HG03432 (cell line): ENCODE results near the gene QPCT.
"Not testable (repeated sequence)": the region's sequence is repeated elsewhere in the genome, so short reads cannot be mapped to it uniquely, and the experiment has no call there.

Source experiments
- ATAC-seq: cut with Tn5 transposase; IDR thresholded peaks from one replicate; pipeline ENCODE4 v1.9.1; 2021; ENCODE audit warnings: mild to moderate bottlenecking, moderate library complexity; ENCODE audit not compliant: unreplicated experiment

Gene QPCT

GRCh38 chr2:37357530-37357929, 13.1 kb downstream of the QPCT start:
- ATAC-seq = no peak

DNA sequence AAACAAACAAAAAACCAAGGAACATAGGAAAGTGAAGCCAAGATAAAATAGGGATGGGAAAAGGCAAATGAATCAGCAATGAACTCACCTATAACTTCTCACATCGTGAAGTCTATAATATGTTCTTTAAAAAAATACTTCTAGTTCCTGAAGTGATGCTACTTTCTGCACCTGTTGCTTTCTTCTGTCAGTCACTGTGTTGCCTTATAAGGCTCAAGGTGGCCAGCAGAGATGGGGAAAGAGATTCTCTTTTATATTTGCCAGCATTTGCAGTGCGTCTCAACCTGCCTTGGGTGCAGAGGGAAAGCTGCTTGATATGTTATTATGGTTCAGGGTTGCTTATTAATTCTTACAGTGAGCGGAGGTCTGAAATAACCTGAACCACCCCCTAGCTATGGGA, 14.0 kb downstream of the QPCT start:
- no peak for ATAC-seq

GRCh38 chr2:37361216-37361815, 16.9 kb downstream of the QPCT start:
- no peak for ATAC-seq

- no peak for ATAC-seq
Measured at GRCh38 chr2:37361994-37362698, 17.7 kb downstream of the QPCT start.

DNA sequence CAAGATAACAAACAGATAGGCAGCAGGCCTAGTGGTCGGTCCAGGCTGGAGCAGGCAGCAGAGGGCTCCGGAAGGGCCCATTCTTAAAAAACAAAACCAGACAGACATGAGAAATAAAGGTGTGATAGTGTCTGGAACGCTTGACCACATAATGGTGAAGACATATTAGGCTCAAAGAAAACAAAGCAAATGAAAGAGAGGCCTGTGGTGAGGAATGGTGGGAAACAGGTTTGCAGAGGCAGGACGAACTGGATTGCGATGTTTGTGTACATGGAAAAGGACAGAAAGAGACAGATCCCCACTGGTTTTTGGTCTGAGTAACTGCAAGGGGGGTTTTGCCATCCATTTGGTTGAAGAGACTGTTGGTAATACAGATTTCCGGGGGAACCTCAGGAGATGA, 19.9 kb downstream of the QPCT start:
- ATAC-seq = no peak

DNA sequence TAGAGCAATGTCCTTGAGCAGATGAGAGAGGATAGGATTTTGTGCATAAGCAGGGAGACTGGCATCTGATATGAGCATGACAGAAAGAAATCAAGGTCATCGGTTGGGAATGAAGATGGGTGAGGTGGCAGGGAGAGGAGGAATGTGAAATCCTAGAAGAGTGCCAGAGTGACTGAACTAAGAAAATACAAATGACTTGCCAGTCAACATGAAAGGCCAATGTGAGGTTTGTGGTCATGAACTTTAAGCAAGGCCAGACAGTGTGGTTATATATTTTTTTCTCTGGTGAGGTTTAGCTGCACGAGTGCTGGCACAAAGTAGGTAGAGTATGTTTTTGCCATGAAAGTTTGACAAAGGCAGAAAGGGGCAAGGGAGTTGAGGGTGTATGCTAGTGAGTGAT, 21.2 kb downstream of the QPCT start:
- peak; percentile 76 for ATAC-seq

GRCh38 chr2:37366773-37367172, 22.3 kb downstream of the QPCT start:
- ATAC-seq = no peak

DNA sequence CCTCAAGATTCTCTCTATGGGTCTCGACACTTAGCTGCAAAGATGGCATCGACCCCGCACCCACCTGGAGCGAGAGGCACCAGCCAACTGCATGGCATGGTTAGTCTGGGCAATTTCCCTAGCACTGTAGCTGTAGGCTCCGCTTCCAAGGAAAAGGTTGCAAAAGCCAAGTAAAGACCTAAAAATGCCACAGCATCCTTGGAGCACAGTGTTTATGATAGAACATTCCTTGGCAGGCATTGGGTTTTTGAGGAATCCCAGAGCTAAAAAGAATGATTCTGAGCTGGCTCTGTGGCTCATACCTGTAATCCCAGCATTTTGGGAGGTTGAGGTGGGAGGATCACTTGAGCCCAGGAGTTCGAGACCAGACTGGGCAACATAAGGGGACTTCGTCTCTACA, 22.9 kb downstream of the QPCT start:
- no peak for ATAC-seq

DNA sequence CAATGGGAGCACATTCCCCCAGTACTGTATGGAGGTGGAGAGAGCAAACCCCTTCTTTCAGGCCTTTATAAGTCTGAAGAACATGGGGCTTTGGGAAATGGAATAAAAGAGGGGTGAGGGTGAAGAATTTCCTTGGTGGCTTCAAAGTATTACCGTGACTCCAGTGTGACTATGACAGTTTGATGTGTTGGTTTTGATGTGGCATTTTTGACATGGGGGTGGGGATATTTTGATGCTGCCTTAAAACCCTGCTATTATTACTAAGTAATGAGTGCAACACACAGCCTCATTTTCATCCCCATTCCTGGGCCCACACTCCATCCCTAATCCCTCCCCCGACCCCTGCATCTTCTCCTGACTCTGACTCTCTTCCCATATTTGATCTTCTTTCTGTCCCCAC, 23.6 kb downstream of the QPCT start:
- ATAC-seq = no peak

GRCh38 chr2:37370666-37371065, 26.2 kb downstream of the QPCT start:
- no peak for ATAC-seq

- ATAC-seq = no peak
Measured at GRCh38 chr2:37372000-37372399, 27.6 kb downstream of the QPCT start.

- peak; percentile 27 for ATAC-seq
Measured at GRCh38 chr2:37375741-37376288, 31.4 kb downstream of the QPCT start.

DNA sequence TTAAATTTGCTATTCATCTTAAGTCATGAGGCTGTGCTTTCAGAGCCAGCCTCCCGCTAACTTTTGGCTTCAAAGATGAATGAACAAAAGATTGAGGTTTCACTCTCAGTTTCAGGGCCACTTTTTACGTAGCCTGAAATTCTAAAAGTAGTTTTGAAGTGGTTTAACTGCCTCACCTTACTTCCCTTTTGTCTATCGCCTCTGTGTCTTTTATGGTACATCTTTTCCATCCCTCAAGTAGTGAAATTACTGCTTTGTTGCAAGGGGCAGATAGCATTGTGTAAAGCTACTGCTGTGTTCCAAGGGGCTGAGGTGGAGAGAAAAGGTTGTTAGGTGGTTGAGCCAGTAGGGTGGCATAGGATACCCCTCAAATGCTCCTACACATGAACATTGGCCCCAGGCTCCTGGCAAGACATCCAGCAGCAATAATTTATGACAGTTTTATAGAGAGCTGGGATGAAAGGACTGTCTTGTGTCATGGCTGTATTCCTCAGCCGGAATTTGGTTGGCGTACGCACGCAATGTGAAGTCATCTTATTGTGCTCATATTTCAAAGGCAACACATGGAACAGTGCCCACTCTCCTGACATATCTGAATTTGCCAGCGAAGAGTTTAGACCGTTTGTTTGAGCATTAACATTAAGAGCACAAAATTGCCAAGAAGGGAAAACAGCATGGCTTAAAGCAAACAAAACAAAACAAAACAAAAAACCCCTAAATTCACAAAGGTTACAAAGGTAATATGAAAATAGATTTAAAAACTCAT, 32.2 kb downstream of the QPCT start:
- peak; percentile 95 for ATAC-seq

DNA sequence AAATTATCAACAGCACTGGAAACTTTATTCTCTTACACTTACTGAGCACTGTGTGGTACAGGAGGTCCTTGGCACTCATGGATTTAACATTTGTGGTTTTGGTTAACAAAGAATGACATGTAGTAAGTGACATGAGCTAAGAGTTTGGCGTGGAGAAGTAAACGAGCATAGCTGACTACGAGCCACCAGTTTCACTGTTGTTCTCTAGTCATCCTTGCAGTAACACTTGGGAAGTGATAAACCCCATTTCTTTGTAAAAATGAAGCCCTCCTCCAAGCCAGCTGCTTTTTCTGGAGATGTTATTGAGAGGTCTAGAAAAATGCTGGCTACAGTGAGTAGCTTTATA, 32.7 kb downstream of the QPCT start:
- peak; percentile 50 for ATAC-seq

GRCh38 chr2:37378411-37378810, 34.0 kb downstream of the QPCT start:
- ATAC-seq = no peak

DNA sequence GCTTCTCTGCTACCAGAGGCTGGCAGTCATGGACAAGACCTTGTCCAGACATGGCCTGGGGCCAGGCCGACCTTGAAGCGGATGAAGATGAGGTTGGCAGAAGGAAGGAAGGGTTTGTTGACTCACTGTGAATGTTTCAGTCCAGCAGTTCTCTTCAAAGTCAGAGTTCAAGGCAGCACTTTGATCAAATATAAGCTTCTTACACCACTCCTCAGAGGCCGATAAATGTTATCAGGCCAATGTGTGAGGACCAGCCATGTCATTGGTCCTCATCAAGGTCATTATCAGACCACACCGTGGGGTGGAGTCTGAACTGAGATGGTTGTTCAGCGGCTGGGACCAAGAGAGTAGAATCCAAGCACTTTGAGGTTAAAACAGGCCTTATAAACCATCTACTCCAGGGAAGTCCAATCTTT, 35.5 kb downstream of the QPCT start:
- no peak for ATAC-seq

GRCh38 chr2:37380787-37381186, 36.4 kb downstream of the QPCT start:
- ATAC-seq = not testable (repeated sequence)

GRCh38 chr2:37384261-37384660, 39.8 kb downstream of the QPCT start:
- ATAC-seq = not testable (repeated sequence)

- no peak for ATAC-seq
Measured at GRCh38 chr2:37387148-37387835, 42.9 kb downstream of the QPCT start.

DNA sequence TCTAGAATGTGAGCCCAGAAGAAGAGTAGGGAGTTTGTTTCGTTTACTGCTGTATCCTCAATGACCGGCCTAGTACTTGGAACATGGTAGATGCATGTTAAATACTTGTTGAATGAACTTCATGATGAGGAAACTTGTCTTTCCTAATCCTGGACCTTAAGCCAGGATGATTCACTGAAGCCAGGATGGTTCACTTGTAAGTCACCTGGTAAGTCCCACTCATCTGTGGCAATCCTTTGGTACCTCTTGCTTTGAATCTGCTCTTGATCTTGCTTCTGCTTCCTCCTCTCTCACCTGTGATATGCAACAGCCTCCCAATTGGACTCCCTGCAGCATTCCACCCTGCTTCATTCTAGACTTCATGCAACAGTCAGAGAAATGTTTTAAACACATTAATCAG, 43.6 kb downstream of the QPCT start:
- ATAC-seq = no peak

GRCh38 chr2:37389395-37389794, 45.0 kb downstream of the QPCT start:
- ATAC-seq = no peak
